Measurements from ENCODE around the gene NCAPD2. TPM values are rescaled to one million over a fixed set of nuclear protein-coding genes. Genes with fewer than 3 reads are reported as not detected.
A peak's percentile ranks its signal among the peaks of the same experiment; 100 is the strongest.
"Not testable (repeated sequence)": the region's sequence is repeated elsewhere in the genome, so short reads cannot be mapped to it uniquely, and the experiment has no call there.

Gene NCAPD2
- total RNA-seq, 4 donors from 2014 or later, result 26.1 to 86.6 (median 32.7) TPM

- Histone ChIP-seq H3K27ac (peak overlapping the region in 1 of 4 donors; percentile 80), H3K4me1 (peaks cover 0 to 39% (median 17%) of the 10 kb centered on the region in 4 donors), H3K36me3 (peaks cover 0 to 33% (median 0%) of the 10 kb centered on the region in 3 donors), H3K9me3 (no peaks in the 10 kb centered on the region), H3K27me3 (no peaks in the 10 kb centered on the region), H3K4me3 (no peak overlapping the region)
- TF ChIP-seq CTCF (IDR thresholded peaks at IDR 0.05), result no peak
- TF ChIP-seq POLR2A (IDR thresholded peaks at IDR 0.05), result no peak
- DNase-seq, result no peak
Measured at GRCh38 chr12:6556857-6557256, 63.0 kb downstream of the NCAPD2 start.

GRCh38 chr12:6558014-6558760 is 64.3 kb downstream of the NCAPD2 start:
- TF ChIP-seq CTCF (IDR thresholded peaks at IDR 0.05), result peak in 4 of 6 experiments; percentile 39 to 60 (median 44)

DNA sequence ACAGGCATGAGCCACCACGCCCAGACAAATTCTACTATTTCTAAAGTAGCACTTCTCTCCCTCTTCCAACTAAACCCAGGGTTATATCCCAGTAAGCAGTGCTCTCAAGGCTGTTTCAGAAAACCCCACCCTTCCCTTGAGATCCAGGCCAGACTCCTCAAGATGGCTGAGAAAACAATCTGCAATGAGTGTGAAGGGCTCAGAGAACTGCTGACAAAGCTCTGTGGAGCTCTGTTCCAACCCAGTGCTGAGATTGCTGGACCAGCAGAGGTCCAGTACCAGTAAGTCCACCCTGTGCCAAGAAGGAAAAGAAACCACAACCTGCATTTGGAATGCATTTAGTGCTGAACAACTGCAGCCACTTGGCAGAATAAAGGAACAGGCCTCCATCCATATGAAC is 65.6 kb downstream of the NCAPD2 start:
- no peaks in the 10 kb centered on the region for H3K9me3 ChIP-seq
- no peak for DNase-seq
- H3K27me3 ChIP-seq, result no peaks in the 10 kb centered on the region
- no peak overlapping the region for H3K27ac ChIP-seq
- H3K36me3 ChIP-seq, result peaks cover 0 to 51% (median 0%) of the 10 kb centered on the region in 3 donors
- no peak overlapping the region for H3K4me3 ChIP-seq
- peaks cover 0 to 12% (median 8%) of the 10 kb centered on the region in 4 donors for H3K4me1 ChIP-seq
- TF ChIP-seq POLR2A (IDR thresholded peaks at IDR 0.05) (no peak), CTCF (IDR thresholded peaks at IDR 0.05) (no peak)

More at GRCh38 chr12:6558014-6558760, 64.3 kb downstream of the NCAPD2 start:
- not testable (repeated sequence) for H3K27ac ChIP-seq, H3K9me3 ChIP-seq, H3K4me3 ChIP-seq, H3K27me3 ChIP-seq
- DNase-seq, result peak in 2 of 3 donors; percentile 55 to 81
- H3K36me3 ChIP-seq, result peaks cover 0 to 46% (median 0%) of the 10 kb centered on the region in 3 donors
- H3K4me1 ChIP-seq, result peaks cover 0 to 25% (median 17%) of the 10 kb centered on the region in 4 donors

- peaks cover 0 to 57% (median 0%) of the 10 kb centered on the region in 3 donors for H3K36me3 ChIP-seq
- H3K4me1 ChIP-seq, result peaks cover 0 to 8% (median 2%) of the 10 kb centered on the region in 4 donors
- no peak for DNase-seq
- H3K9me3 ChIP-seq, result no peaks in the 10 kb centered on the region
- no peak for TF ChIP-seq POLR2A (IDR thresholded peaks at IDR 0.05)
- H3K4me3 ChIP-seq, result no peak overlapping the region
- H3K27me3 ChIP-seq, result no peaks in the 10 kb centered on the region
- no peak overlapping the region for H3K27ac ChIP-seq
Measured at GRCh38 chr12:6560501-6561205, 66.8 kb downstream of the NCAPD2 start.

DNA sequence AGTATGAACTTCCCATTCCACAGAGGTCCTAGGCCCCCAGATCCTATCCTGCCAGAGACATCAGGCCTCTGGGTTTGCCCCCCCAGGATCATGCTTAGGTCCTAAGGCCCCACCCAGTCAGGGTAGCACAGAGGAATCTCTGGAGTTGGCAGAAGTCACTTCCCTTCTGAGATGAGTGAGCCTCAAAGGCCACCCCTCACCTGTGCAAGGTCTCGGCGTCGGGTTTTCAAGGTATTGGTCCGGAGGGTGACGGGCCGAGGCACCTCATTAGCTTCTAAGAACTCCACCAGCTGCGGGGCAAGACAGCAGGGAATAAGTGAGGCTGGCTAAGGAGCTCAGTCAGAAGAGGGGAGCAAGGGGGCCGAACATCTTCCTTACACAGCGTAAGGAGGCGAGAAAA is 69.0 kb downstream of the NCAPD2 start:
- TF ChIP-seq POLR2A (IDR thresholded peaks at IDR 0.05) (no peak), CTCF (IDR thresholded peaks at IDR 0.05) (no peak)
- H3K36me3 ChIP-seq, result peaks cover 0 to 66% (median 0%) of the 10 kb centered on the region in 3 donors
- DNase-seq, result no peak
- peaks cover 0 to 12% (median 6%) of the 10 kb centered on the region in 4 donors for H3K4me1 ChIP-seq
- no peak overlapping the region for H3K4me3 ChIP-seq
- H3K27me3 ChIP-seq, result no peaks in the 10 kb centered on the region
- H3K9me3 ChIP-seq, result no peaks in the 10 kb centered on the region
- no peak overlapping the region for H3K27ac ChIP-seq
